IPS DF 19.7 (cell line): Measurements from ENCODE around the gene SLC7A4.

Experiments
- DNase-seq: peaks from one replicate; pipeline ENCODE4 v3.0.0-alpha.2; 2013; ENCODE audit warnings: low read depth, low spot score

SLC7A4 gene

GRCh38 chr22:20998411-20999336, 33.7 kb downstream of the SLC7A4 start:
- no peak for DNase-seq

DNA sequence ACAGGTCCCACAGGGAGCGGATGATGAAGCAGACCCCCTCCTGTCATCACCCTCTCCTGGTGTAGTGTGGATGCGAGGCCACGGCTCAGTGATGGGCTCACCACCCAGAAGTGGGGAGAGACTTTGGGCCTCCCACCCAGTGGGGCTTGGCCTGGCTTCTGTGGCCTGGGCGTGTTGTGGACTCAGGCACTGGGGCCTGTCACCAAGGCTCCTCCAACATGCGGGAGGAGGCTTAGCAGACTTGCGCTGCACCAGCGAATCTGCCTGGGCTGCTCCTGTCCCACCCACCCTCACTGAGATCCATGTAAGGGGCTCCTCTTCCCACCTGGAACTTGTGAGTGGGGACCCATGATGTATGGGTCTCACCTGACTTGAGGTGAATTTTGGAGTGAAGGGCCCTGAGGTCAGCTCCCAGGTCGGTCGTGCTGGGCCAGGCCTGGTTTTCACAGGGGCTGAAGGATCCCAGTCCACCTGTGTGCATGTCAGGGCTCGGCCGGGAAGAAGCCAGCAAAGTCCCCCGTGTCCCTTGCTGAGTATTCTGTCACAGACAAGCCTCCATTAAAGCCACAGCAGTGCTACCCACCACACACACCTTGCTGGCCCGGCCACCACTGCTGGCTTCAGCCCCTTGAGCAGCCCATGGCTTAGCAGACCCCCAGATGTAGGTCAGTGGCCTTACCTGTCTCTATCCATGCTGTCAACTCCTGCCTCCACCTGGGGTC, 34.7 kb downstream of the SLC7A4 start:
- DNase-seq = no peak

DNA sequence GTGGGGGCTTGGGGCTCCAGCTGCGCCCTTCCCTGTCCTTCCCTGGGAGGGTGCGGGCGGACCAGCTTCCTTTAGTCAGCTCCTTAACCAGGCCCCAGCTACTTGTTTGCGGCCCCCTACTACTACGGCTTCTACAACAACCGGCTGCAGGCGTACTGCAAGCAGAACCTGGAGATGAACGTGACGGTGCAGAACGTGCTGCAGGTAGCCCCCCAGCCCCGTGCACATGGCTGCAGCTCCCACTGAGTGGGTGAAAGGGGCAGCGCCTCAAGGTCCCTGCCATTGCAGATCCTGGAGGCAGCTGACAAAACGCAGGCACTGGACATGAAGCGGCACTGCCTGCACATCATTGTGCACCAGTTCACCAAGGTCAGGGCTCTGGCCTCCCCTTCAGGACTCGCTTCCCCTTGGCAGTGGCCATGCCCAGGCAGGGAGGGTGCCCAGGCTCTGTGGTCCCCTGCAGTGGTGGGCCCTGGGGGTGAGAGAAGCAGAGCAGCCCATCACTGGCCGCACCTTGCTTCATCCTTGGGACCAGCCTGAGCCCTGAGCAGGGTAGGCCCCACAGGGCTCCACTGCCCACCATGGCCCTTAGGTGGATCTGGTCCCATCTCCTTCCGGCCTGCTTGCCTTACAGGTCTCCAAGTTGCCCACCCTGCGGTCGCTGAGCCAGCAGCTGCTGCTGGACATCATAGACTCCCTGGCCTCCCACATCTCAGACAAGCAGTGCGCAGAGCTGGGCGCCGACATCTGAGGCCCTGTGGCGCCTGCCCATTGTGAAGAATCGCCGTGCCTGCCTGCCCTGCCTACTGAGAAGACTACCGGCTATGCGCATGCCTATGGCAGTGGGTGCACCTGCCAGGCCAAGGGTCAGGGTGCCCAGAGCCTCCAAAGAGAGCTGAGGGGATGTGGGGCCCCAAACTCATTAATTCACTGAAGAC, 35.5 kb downstream of the SLC7A4 start:
- no peak for DNase-seq

- DNase-seq = no peak
These were observed 36.3 kb downstream of the SLC7A4 start for GRCh38 chr22:20996031-20996410.

- no peak for DNase-seq
These were observed 36.9 kb downstream of the SLC7A4 start for GRCh38 chr22:20995329-20996030.

GRCh38 chr22:20994902-20995241, 37.5 kb downstream of the SLC7A4 start:
- no peak for DNase-seq

GRCh38 chr22:20994128-20994901, 38.0 kb downstream of the SLC7A4 start:
- no peak for DNase-seq

DNA sequence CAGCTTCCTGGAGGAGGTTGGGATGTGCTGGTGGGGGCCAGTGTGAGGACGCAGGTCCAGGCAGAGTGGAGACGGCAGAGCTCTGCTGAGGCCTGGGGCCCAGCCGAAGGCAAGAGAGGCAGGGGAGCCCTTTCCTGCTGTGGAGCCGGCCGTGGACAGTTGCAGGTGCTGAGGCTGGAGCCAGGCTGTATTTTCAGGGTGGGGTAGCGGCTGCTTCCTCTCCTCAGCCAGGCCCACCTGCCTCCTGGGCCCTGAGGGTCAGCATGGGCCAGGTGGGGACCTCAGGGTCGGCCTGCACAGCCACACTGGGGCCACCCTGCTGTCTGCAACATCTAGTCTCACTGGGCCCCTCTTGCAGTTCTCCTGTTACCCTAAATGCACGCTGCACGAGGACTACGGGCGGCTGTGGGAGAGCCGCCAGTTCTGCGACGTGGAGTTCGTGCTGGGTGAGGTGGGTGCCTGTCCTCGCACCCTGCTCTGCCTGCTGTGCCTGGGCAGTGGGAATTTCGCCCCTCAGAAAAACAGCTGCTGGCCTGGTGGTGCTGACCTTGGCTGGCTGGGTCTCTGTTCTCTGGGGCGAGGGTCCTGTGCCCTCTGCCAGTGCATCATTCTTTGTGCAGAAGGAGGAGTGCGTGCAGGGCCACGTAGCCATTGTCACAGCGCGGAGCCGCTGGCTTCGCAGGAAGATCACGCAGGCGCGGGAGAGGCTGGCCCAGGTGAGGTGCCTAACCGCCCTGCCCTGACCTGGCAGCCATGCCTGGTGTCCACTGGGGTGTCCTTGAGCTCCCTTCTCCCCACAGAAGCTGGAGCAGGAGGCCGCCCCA, 38.8 kb downstream of the SLC7A4 start:
- DNase-seq = no peak

- no peak for DNase-seq
These were observed 39.7 kb downstream of the SLC7A4 start for GRCh38 chr22:20992456-20993303.

- no peak for DNase-seq
These were observed 40.3 kb downstream of the SLC7A4 start for GRCh38 chr22:20992056-20992442.

GRCh38 chr22:20991252-20992055, 40.9 kb downstream of the SLC7A4 start:
- no peak for DNase-seq

DNA sequence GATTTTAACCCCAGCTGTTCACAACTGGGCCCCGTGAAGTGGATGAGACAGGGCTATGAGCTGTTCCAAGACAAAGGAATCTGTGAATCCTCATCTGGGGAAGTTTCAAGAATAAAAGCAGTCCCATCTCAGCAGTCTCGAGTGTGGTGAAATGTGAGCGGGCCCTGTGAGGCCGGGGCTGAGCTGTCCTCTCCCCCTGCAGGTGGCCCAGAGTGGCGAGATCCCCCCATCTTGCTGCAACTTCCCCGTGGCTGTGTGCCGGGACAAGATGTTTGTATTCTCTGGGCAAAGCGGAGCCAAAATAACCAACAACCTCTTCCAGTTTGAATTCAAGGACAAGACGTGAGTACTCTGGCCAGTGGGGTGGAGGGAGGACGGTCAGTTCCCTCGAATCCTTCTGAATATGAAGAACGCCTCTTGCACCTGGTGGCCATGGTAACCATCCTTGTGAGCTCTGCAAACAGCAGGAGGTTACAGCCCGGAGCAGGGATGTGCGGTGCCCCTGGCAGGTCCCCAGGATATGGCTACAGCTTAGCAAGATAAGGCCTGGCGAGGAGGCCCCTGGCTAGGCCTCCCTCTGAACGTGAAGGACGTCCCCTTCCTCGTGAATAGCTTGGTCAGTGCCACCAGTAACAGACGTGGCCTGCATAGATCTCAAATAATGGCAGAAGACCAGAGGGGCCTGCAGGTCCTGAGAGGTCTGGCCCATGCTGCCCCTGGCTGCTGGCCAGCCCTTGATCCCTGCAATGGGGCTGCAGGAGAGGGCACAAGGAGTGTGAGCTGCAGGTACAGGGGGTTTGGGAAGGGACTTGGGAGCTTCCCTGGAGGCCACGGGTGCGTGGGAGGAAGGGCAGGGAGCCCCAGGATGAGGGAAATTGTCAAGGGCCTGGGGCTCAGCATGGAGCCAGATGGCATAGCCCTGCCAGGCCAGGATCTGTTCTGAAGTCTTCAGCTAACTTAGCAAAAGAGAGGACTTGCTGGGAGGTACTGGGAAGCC, 41.9 kb downstream of the SLC7A4 start:
- no peak for DNase-seq

DNA sequence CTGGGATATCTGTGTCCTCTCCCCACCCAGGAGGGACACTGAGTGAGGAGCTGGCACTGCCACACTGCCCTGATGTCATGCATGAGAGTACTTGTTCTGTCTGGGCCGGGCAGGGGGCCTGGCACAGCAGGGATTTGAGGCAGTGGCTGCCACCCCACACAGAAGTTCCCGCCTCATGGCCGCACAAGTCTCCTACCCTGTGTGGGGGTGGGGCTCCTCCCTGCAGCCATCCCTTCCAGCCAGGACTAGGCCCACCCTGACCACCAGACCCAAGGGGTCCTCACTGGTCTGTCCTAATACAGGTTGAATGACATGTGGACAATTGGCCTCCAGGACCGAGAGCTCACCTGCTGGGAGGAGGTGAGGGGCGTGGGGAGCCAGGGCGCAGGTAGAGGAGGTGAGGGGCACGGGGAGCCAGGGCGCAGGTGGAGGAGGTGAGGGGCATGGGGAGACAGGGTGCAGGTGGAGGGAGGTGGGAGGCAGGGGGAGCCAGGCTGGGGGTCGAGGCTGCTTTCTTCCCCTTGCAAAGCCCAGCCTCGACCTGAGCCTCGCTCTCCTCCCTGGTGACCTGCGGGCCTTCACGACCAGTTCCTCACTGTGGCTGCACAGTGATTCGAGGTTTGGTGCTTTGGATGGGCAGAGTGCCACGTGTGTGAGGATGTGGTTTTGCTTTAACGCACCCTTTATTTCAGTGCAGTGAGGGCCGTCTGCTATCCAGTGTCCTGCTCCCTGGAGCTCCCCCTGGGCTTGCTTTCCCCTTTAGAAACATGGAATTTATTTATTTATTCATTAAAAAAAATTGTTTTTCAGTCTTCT, 42.8 kb downstream of the SLC7A4 start:
- DNase-seq = no peak

DNA sequence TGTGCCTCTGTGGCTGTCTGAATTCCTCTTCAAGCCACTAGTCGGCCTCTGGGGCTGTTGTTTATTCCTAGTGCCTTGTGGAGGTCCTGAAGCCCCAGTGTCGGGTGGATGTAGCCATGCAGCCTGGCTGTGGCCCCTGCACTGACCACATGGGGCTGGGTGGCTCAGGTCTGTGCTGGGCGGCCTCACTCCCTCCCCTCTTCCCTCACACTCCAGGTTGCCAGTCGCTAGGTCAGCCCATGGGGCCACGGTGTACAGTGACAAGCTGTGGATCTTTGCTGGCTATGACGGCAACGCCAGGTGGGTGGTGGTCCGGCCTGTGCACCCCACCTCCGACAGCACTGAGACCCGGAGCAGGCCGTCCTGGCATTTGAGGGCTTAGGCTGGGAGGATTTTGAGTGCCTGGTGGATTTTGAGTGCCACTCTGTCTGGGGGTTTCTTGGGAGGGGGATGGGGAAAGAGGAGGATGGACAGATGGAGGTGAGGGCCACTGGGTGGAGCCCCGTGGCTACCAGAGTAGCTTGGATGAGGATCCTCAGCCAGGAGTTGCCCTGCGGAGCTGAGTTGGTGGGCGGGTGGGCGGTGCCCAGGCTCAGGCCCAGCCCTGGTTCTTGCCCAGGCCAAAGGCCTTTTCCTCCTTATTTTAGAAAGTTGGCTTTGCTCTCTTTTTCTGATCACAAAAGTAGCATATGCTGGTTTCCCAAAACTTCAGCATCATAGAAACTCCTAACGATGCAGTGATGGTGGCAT, 43.6 kb downstream of the SLC7A4 start:
- no peak for DNase-seq

- no peak for DNase-seq
These were observed 45.0 kb downstream of the SLC7A4 start for GRCh38 chr22:20987375-20987774.
